Embryonic facial prominence (tissue), 1 donor: Measurements from ENCODE around the gene FXR1.

Experiments used
- DNase-seq: peaks from one replicate; pipeline ENCODE4 v3.0.0-alpha.2; 2016; ENCODE audit errors: extremely low spot score

FXR1 gene

GRCh38 chr3:181007262-181007661, 94.8 kb downstream of the FXR1 start:
- no peak for DNase-seq

- DNase-seq: no peak
Observed at GRCh38 chr3:181008796-181009195, 96.3 kb downstream of the FXR1 start.

GRCh38 chr3:181009225-181009624, 96.8 kb downstream of the FXR1 start:
- no peak for DNase-seq

- DNase-seq: no peak
Observed at GRCh38 chr3:181017690-181018089, 105.2 kb downstream of the FXR1 start.

GRCh38 chr3:181025204-181025603, 112.7 kb downstream of the FXR1 start:
- no peak for DNase-seq

- DNase-seq: no peak
Observed at GRCh38 chr3:181030948-181031347, 118.5 kb downstream of the FXR1 start.
